HG03039 (cell line): ENCODE data around the gene COX6B1.
"Not testable (repeated sequence)": the region's sequence is repeated elsewhere in the genome, so short reads cannot be mapped to it uniquely, and the experiment has no call there.

Experiments used
- ATAC-seq: cut with Tn5 transposase; IDR thresholded peaks from one replicate; pipeline ENCODE4 v1.9.1; 2021; ENCODE audit warnings: mild to moderate bottlenecking, moderate library complexity; ENCODE audit not compliant: unreplicated experiment

Gene COX6B1

DNA sequence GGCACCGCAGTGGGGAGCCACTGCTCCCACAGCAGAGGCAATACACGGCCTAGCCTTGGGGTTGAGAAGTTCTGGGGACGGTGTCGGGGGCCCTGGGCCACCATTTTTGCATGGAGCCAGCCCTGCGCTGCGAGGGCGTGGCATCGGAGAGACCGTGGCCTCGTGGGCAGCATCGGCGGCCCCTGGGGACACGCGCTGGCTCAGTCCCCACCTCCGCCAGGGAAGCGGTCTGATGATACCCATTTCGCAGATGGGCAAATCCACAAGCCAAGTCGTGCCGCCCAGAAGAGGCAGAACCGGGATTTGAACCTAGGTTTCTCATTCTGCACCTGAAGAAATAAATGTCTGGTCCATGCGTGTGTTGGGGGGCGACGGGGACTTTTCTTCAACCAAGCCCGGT, 17.0 kb downstream of the COX6B1 start:
- ATAC-seq, result no peak

DNA sequence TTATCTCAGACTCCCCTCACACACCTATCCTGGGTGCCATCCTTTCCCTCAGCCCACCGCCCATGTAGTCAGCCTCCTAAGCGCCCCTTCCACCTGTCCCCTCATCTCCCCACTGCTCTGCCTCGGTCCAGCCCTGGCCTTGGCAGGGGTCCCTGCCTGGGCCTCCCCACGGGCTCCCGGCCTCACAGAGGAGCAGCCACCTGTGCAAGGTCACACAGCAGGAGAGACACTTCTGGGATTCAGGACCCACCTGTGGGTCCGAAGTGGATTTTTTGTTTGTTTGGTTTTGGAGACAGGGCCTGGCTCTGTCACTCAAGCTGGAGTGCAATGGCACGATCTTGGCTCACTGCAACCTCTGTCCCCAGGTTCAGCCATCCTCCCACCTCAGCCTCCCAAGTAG, 17.5 kb downstream of the COX6B1 start:
- no peak for ATAC-seq

DNA sequence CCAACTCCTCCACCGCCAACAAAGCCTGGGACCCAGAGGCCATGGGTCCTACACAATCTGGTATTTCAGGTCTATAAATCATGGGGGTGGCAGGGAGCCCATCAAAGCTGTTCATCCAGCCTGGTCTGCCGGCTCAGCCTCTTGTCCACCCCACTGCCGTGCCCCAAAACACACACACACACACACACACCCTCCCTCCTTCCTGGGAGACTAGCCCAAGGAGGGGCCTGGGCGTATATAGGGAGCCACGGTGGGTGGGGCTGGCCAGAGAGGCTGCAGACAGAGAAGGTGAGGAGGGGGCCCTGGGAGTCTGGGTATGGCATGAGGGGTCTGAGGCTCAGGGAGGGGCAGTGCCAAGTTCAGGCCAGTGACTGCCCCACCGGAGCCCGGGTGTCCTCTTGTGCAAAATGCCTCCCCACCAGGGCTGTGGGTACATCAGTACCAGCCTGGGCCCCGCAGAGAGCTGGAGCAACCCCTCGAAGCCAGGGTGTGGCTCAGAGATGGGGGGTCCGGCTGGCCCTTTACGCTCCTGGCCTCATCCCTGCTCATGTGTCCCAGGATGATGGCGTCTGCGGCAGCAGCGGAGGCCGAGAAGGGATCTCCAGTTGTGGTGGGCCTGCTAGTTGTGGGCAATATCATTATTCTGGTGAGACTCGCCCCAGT, 18.3 kb downstream of the COX6B1 start, which contains the start of gene UPK1A:
Gene UPK1A (plus strand): TSS at position 267 of the 663 bp plus-strand sequence. CDS start 296 bp downstream, at position 563.
- ATAC-seq, result no peak

DNA sequence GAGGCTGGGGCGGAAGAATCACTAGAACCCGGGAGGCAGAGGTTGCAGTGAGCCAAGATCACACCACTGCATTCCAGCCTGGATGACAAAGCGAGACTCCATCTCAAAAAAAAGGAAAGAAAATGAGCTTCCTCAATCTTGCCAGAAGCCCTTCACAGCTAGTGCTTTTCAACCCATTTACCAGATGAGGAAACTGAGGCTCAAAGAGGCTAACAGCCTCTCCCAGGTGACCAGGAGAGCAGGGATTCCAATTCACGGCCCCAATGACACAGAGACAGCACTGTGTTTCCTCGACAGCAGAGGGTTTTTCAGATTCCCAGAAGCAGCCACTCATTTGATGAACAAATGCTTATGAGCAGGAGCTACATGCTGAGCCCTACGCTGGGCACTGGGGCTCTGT, 21.4 kb downstream of the COX6B1 start:
- ATAC-seq, result no peak

DNA sequence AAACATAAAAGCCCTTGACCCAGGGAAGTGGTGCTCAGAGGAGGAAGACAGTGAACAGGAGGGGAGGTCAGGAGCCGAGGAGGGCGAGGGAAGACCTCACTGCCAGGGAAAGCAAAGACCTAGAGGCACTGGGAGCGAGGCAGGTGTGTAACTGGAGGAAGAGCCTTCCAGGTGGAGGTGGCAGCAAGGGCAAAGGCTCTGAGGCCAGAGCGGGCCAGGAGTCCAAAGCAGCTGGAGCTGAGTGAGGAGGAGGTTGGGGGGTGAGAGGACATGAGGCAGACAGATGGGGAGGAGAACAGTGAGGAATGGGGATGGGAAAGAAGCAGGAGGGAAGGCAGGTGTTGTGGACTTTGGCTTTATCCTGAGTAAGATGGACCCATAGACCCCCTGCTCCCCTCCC, 21.9 kb downstream of the COX6B1 start:
- ATAC-seq, result no peak

DNA sequence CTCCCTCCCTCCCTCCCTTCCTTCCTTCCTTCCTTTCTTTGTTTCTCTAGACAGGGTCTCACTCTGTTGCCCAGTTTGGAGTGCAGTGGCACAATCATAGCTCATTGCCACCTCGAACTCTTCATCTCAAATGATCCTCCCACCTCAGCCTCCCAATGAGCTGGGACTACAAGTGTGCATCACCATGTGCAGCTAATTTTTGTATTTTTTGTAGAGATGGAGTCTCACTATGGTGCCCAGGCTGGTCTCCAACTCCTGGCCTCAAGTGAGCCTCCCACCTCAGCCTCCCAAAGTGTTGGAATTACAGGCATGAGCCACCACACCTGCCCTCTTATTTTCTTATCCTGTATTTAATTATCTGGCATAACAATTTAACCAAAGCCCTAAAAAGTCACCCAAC, 22.6 kb downstream of the COX6B1 start:
- ATAC-seq, result no peak

DNA sequence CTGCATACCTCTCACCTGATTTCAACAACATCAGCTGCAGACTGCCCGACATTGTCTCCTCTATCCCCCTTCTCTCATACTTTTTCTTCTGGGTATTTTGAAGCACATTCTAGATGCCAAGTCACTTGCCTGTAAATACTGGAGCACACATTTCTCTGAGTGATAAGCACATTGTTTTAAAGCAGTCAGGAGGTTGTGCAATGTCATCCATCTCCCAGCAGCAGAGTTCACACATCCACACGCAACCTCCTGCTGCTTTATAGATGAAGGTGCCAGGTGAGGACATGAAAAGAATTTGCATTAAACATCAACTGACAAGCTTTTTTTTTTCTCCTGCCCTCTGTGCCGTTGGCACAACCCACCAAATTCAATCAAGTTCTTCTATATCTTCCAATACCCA, 23.7 kb downstream of the COX6B1 start:
- ATAC-seq, result no peak

DNA sequence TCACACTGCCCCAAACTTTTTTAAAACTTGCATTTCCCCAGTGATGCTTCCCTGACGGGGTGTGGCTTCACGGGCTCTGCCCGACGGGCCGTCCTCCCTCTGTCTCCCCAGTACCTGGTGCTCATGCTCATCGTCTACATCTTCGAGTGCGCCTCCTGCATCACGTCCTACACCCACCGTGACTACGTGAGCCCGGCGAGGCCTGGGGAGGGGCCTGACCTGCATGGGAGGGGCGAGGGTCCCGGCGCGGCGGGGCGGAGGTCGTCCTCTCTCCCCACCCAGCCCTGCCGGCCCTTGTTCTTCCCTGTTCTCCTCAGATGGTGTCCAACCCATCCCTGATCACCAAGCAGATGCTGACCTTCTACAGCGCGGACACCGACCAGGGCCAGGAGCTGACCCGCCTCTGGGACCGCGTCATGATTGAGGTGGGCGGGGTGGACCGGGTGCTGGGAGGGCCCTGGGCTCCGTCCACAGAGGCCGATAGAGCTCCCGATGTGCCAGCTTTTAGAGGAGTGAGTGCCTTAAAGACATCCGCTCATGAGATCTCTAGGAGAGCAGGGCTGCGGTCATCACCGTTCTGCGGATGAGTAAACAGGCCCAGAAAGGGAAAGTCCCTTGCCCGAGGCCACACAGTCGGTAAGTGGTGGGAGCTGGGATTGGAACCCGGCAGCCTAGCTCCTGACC, 25.1 kb downstream of the COX6B1 start:
- ATAC-seq, result no peak

DNA sequence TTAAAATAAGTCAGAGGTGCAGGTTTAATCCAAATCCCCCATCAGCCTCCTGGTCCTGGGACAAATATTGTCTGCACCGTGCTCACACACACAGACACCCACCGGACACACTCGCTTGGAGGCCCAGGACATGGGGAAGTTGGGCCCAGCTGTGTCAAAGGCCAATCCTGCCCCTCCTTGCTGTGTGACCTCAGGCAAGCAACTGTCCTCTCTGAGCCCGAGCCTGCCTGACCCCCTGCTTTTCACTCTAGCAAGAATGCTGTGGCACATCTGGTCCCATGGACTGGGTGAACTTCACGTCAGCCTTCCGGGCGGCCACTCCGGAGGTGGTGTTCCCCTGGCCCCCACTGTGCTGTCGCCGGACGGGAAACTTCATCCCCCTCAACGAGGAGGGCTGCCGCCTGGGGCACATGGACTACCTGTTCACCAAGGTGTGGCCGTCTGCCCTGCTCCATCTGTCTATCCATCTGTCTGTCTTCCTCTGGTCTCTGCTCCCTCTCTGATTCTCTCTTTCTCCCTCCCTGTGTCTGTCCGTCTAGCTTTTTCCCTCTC, 27.5 kb downstream of the COX6B1 start:
- ATAC-seq, result no peak

DNA sequence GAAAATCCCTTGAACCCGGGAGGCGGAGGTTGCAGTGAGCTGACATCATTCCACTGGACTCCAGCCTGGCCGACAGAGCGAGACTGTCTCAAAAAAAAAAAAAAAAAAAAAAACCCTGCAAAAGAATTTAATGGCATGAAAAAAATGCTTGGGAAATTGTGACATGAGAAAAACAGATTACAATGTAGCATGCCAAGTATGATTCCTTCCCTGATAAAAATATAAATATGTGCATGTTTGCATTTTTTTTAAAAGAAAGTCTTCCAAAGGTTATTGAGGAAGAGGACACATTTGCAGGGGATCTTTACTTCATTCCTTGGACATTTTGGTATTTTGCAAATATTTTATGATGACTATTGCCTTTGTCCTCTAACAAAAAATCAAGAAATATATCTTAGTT, 41.7 kb downstream of the COX6B1 start:
- ATAC-seq, result no peak

DNA sequence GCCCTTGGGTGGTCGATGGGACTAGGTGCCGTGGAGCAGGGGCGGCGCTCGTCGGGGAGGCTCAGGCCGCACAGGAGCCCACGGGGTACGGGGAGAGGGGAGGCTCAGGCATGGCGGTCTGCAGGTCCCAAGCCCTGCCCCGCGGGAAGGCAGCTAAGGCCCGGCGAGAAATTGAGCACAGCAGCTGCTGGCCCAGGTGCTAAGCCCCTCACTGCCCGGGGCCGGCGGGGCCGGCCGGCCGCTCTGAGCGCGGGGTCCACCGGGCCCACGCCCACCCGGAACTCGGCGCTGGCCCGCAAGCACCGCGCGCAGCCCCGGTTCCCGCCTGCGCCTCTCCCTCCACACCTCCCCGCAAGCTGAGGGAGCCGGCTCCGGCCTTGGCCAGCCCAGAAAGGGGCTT, 43.0 kb downstream of the COX6B1 start:
- not testable (repeated sequence) for ATAC-seq

DNA sequence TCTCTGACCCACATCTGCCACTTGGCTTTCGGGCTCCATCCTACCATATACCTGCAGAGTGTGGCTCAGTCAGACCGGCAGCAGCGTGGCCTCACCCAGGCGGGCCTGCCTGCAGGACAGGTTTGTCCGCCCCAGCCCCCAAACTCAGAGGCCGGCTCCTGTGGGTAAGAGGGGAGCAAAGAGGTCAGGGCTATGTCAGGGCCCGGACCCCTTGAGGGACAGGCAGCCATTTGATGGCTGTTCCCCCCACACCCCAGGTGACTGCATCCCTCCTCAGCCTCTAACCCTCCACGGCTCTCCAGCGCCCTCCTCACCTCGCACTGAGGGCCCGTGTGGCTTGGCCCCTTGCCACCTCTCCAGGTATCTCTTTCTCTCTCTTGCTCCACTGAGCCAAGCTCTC, 43.9 kb downstream of the COX6B1 start:
- ATAC-seq, result no peak

DNA sequence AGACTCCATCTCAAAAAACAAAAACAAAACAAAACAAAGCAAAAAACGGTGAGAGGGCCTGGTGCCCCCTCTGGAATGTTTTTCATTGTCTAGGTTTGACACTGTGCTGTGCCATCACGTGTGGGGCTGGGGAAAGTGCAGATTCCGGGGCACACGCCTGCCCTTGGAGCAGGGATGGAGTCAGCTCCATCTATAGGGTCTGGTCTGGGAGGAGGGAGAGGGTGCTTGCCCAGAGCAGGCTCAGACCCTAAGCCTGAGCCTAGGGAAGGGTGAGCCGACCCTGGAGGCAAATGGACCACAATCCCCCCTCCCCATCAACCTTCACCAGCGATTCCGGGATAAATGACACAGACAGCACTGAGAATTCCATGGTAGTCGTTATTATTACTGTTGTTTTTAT, 45.3 kb downstream of the COX6B1 start:
- ATAC-seq, result no peak

DNA sequence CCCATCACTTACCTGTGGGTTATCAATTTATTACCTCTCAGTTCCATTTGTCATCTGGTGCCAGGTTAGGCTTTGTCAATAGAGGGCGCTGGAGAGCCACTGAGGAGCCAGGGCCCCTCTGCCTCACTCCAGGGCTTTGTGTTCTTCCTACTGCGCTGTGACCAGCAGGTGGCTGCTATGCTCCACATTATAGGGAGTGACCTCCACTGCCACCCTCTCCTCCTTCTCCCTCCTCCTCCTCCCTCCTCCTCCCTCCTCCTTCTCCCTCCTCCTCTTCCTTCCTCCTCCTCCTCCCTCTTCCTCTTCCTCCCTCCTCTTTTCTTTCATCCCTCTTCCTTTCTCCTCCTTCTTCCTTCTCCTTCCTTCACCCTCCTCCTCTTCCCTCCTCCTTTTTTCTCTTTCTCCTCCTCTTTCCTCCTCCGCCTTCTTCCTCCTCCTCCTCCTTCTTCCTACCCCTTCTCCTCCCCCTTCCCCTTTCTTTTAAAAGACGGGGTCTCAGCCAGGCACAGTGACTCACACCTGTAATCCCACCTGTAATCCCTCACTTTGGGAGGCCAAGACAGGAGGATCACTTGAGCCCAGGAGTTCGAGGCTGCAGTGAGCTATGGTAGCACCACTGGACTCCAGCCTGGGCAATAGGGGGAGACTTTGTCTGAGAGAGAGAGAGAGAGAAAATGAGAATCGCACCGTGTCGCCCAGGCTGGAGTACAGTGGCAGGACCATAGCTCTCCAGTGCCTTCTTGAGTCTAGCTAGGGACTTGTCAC, 45.9 kb downstream of the COX6B1 start:
- ATAC-seq, result peak; percentile 75

DNA sequence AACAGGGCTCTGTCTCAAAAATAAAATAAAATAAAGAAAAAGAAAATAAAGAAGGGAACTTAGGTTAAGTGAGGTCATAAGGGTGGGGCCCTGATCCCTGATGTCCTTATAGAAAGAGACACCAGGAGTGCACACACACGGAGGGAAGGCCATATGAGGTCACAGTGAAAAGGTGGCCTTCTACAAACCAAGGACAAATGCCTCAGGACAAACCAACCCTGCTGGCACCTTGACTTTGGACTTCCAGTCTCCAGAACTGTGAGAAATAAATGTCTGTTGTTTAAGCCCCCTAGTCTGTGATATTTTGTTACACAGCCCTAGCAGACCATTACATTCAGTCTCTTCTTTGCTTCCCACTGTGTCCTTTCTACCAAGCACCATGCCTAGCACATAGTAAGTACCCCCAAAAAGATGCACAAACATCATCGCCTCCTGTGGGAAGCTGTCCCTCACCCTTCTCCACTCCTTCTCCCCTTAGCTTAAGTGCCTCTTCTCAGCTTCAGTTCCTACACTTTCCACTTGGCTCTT, 47.8 kb downstream of the COX6B1 start:
- no peak for ATAC-seq

DNA sequence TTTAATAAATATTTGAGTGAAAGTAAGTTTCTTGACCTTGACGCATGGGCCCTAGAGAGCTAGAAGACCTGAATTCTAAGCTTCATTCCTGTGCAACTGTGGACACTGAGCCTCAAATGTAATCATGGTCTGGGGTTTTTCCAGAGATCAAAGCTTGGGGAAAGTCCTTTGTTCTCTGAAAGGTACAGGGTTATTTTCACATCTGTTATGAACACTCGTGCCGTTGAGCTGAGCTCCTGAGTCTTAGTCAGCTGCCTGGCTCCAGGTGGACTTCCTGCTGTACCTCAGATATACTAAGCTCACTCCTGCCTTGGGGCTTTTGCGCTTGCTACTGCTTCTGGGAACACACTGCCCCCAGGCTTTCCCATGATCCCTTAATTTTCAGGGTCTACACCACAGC, 48.7 kb downstream of the COX6B1 start:
- ATAC-seq, result no peak

DNA sequence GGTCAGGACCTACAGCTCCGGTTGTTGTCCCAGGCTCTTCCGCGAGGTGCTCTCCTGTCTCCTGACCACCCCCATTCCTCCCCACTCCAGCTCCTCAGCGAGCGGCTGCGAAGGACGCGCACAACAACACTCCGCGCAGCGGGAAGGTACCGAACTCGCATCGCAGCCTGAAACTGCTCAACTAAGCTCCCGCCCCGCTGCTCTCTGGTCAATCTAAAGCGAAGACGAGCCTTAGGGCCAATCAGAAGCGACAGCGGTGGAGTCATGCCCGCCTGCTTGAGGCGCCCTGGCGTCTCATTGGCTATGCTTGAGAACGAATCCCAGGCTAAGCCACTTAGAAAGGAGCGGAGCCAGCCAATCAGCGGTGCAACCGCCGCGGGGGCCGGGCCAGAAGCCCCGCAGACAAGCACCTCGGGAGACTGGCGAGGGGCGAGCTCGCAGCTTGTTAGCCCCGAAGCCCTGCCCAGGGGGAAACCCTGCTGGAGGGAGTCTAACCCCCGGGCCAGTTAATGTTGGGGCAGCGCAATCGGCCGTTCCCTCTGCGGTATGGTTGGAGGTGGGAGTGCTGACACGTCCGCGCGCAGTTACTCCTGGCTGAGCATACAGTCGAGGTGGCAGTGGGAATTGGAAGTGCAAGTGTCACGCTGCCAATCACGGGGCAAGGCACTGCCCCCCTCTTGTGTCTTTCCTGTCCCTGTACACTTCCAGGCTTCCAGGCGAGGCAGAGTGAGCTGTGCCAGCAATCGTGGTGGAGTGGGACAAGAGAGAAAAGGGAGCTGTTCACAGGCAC, 54.3 kb downstream of the COX6B1 start:
- peak; percentile 92 for ATAC-seq

DNA sequence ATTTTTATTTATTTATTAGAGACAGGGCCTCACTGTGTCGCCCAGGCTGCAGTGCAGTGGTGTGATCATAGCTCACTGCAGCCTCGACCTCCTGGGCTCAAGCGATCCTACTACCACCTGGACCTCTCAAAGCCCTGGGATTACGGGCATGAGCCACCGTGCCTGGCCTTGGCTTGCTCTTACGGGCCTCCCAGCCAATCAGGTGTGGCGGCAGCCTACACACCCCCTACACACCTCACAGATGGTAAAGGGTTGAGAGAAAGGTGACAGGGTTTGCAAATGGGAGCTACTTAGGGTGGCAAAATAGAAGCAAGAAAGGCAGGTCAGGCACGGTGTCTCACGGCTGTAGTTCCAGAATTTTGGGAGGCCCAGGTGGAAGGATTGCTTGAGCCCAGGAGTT, 55.2 kb downstream of the COX6B1 start:
- no peak for ATAC-seq

DNA sequence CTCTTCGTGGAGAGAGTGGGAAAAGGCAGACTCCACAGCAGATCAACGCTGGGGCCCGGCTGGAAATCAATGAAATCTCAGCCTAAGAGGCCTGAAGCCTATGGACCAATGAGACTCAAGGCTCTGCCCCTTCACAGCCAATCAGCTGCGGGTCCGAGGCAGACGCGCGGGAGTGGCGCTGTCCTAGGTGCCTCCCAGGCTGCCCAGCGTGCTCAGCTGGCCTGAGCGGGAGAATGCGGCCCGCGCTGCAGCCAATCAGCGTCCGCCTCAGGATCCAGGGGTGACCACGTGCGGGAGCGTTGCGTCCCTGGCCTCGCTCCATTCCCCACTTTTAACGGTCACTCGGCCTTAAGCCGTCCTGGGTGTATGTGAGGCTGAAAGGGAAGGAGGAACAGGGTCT, 56.1 kb downstream of the COX6B1 start, which contains the start of gene ZBTB32:
Gene ZBTB32 (plus strand): TSS at position 341 of the 400 bp plus-strand sequence. CDS start 10,069 bp downstream, outside the sequence.
- ATAC-seq, result no peak
